ENCODE results near the gene SLC2A6. TPM values are rescaled to one million over a fixed set of nuclear protein-coding genes. Genes with fewer than 3 reads are reported as not detected.

Gene SLC2A6
- total RNA-seq, 1 donor from 2014 or later: 1.3 TPM

DNA sequence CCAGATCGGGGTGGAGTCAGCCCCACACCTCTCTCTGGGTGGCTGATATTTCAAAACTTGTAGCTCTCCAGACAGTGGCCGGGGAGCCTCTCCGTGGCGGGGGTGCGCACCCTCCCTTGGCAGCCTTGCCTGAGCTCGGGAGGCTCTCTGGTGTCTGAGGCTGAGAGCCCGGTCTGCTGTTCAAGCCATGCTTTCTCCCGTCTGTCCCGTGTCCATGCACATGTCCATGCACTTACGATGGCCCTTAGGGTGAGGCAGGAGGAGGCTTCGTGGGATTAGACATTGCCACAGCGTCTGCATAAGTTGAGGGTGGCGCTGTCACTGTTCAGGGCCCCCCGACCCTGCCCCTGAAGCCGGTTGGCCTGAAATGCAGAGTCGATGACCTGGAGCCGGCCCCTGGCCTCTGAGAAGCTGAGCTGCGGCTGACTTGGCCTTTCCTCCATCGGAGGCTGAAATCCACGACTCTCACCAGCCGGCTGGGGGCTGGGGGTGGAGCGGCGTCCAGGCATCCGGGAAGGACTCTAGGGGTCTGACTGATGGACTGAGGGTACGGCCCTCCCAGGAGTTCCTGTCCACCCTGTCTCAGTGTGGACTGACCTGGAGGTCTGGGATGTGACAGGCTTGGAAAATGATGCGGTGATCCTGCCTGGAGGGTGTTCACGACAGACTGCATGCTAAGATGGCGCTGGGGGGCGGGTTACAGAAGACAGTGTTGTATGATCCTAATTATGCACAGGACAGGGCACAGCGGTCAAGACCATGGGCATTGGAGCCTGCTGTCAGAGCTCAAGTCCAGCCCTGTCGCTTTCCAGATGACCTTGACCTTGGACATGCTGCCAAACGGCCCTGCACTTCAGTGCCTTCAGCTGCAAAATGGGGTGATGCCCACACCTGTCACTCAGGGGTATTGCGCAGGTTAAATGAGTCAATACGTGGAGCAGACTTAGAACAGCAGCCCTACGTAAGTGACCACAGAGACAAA lies 18.3 kb upstream of the SLC2A6 start:
- no peak for ATAC-seq
- DNase-seq (ENCODE audit: low spot score): no peak

DNA sequence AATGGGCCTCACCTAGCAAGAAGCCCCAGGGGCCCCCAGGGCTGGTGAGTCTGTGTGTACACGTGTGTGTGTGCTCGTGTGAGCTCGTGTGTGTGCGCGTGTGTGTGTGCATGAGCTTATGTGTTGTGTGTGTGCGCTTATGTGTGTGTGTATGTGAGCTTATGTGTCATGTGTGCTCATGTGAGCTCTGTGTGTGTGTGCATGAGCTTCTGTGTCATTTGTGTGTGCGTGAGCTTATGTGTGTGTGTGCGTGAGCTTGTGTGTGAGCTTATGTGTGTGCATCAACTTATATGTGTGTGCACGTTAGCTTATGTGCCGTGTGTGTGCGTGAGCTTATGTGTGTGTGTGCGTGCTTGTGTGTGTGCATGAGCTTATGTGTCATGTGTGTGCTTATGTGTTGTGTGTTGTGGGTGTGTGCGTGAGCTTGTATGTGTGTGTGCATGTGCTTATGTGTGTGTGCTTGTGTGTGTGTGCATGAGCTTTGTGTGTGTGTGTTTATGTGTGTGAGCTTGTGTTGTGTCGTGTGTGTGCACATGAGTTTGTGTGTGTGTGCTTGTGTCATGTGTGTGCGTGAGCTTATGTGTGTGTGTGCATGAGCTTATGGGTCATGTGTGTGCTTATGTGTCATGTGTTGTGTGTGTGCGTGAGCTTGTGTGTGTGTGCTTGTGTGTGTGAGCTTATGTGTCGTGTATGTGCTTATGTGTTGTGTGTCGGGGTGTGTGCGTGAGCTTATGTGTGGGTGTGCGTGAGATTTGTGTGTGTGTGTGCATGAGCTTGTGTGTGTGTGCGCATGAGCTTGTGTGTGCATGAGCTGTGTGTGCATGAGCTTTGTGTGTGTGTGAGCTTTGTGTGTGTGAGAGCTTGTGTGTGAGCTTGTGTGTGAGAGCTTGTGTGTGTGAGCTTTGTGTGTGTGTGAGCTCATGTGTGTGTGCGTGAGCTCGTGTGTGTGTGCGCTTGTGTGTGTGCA lies 16.7 kb upstream of the SLC2A6 start:
- DNase-seq (ENCODE audit: low spot score) (no peak), ATAC-seq (no peak)

DNA sequence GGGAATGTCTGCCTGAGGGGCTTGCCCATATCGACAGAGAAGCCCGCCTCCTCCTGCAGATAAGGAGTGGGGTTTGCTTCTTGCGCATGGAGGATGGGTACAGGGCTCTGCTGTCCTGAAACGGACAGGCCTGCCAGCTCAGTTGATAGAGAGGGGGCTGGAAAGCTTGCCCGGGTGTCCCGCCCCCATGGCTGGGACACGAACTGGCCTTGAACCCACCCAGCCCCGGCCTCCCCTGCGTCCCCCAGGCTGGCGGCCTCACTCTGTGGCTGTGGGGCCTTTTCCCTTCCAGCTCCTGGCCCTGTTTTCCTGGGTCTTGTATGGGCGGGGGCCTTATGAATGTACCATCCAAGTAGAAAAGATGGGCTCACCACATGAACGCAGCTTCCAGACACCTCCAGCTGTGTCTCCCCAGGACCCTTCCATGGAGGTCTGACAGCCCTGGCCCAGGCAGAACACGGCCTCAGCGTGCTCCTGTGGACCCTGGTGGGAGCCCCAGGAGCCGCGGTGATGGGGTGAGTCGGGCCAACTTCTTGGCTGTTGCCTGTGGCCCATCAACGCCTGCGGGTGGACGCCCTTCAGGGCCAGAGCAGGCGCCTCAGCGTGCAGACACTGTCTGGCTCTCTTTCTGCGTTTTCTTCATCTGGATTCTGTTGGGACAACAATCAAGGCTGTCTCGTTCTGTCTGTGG lies 15.9 kb upstream of the SLC2A6 start:
- no peak for DNase-seq (ENCODE audit: low spot score)
- ATAC-seq: no peak

DNA sequence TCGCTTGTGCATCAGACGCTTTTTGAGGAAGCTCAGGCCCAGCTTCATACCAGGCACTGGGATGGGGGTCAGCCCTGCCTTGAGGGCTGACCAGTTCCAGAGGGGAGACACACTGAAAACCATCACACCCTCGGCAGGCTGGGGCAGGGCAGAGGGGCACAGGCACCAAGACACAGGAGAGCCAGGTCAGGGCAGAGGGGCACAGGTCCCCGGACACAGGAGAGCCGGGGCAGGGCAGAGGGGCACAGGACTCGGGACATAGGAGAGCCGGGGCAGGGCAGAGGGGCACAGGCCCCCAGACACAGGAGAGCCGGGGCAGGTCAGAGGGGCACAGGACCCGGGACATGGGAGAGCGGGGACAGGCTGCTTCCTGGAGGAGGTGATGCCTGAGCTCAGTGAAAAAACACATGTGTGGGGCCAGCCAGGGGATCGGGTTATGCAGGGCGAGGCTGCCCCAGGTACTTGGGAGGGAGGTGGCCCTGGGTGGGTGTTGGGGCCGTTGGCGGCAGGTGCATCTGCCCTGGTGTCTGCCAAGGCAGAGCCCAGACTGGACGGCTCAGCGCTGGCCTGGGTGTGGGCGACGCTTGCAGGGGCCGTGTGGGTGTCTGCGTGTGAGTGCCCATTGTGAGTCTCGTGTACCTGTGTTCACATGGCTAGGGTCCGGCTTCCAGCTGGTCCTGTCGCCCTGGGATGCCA lies 15.1 kb upstream of the SLC2A6 start:
- ATAC-seq (no peak), DNase-seq (ENCODE audit: low spot score) (no peak)

DNA sequence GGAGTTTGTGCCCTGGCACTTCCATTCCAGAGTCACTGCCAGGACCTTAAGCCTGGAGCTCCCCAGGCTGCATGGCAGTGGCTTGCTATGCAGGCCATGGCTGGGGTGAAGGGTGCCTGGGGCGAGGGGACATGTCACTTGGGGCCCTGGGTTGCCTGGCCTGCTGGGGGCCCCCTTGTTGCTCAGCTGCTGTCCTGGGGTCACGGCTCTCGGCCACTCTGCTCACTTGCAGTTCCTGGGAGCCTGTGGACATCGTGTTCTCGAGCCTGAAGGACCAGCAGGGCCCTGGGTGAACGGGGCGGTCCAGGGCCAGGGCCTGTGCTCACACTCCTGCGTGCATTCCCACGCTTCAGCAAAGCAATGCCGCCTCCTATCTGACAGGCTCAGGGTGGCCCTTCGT lies 14.5 kb upstream of the SLC2A6 start:
- DNase-seq (ENCODE audit: low spot score) (no peak), ATAC-seq (peak; percentile 15)

DNA sequence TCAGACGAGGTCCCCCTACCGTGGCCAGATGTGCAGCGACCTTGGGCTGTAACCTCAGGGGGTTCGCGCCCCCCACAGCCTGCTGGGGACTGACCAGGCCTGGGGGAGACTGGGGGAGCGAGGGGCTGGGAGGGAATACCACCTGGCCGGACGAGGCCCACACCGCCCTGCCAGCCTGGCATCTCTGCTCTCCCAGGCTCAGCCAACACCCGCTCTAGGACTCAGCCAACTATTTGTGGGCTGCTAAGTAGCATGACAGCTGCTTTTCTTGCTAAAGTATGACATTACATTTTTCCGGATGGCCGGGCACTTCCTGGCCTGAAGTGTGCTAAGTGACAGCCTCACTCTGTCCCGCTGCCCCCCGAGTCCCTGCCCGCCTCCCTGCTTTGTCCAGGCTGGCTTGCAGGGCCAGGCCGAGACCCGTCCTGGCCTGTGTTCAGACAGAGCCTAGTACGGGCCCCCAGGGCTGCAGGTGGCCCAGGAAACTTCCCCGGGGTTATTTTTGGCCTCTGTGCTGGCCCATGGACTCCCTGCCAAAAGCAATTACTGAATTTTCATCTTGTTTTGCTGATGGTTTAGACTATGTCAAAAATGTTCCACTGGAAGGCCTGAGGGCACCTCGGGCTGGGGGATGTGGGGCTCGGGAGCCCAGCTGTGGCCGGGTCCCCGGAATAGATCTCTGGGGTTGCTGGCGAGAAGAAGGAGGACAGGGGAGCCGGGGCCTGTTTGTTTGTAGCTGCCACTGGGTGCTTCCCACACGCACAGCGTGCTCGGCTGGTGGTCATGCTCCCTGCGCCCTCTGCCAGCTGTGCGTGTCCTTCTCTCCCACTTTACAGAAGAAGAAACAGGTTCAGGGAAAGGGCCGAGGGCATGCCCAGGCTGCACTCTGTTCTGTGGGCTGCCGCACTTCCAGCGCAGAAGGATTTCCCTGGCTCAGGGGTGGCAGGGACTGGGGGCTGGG lies 13.4 kb upstream of the SLC2A6 start:
- ATAC-seq: no peak
- no peak for DNase-seq (ENCODE audit: low spot score)

DNA sequence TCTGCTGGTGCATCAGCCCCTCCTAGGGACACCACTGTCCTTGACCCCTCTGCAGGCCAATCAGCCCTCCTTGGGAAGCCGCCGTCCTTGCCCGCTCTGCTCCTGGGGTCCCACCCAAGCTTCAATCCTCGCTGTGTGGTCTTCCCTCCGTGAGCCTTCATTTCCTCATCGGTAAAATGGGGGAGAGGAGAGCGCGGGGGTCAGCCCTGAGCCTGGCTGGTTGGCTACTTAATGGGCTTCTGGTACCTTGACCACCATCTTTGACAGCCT lies 12.7 kb upstream of the SLC2A6 start:
- ATAC-seq (no peak), DNase-seq (ENCODE audit: low spot score) (no peak)

DNA sequence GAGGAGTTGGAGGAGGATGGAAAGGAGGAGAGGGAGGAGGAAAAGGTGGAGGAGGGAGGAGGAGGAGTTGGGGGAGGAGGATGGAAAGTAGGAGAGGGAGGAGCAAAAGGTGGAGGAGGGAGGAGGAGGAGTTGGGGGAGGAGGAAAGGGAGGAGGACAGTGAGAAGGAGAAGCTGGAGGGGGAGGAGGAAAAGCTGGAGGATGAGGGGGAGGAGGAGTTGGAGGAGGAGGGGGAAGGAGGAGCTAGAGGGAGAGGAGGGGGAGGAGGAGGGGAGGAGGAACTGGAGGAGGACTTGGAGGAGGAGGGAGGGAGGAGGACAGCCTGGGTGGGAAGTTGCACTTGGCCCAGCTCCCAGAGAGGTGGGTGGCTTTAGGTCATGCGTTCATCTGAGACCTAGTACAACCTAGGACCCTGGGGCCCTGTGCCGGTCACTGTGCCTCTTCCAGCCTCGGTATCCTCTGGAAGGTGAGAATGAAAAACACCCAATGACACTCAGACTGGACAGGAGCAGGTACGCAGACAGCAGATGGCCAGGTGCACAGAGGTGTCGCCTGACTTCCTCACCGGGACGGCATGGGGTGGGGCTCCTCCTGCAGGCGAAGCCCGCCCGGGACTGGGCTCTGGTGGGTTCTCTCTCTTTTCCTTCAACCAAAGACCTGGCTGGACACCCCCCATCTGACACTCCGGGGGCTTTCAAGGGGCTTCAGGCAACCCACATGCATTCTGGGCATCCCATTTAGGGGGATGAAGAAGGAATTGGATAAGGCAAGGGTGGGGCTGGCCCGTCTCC lies 12.2 kb upstream of the SLC2A6 start:
- ATAC-seq: no peak
- DNase-seq (ENCODE audit: low spot score): no peak

DNA sequence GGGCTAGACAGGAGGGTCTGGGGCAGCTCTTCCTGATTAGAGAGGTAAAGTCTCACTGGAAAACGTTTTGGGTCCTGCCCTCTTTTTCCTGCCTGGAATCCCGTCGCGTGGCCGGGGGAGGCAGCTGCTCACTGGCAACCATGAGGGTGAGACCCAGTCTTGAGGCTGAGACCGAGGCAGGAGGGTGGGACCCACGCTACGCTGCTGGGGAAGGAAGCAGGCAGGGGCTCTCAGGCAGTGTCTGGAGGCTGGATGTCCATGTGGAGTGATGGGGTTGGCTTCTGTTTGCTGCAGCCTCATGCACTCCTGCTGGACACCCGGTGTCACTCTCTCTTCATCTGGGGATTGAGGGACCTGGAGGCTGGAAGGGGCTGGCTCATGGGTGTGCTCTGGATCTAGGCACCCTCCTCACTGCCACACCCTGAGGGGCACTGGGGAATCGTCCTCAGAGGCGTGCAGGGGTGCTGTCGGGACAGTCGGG lies 11.3 kb upstream of the SLC2A6 start:
- no peak for ATAC-seq
- no peak for DNase-seq (ENCODE audit: low spot score)

DNA sequence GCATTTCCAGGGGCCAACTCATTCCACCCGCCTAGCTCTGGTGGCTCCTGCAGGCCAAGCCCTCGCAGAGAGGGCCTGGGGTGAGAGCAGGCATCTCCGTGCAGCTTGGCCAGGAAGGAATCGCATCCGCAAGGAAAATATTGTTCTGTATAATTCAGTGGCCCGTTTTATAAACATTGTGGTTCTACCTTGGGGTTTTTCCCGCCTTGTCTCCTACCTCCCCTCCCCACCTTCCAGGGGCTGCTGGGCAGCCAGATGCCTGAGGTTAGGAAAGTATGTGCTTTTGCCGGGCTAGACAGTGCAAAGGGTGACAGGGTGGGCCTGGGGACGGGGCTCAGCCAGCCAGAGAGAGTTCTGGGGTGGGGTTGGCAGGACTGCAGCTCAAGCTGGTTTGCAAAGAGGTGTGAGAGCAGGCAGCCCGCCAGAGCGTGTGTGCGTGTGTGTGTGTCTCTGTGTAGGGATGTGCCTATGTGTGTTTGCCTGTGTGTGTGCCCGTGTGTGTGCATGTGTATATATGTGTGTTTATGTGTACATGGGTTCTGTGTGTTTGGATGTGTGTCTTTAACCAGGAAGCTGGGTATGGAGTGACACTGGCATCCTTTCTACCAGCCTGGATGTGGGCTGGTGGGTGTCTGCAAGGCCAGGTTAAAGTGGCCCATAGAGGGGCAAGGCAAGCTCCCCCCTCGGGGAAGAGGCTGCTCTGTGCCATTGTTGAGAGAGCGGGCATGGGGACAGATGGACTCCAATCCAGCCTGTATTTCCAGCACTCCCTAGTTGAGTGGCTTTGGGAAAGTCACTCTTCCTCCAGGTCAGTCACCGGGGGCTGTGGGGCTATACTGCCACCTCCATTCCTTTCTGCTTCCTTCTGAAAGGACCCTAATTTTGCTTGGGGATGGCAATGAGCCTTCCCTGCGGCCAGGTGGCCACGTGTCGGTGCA lies 10.6 kb upstream of the SLC2A6 start:
- DNase-seq (ENCODE audit: low spot score) (no peak), ATAC-seq (no peak)

DNA sequence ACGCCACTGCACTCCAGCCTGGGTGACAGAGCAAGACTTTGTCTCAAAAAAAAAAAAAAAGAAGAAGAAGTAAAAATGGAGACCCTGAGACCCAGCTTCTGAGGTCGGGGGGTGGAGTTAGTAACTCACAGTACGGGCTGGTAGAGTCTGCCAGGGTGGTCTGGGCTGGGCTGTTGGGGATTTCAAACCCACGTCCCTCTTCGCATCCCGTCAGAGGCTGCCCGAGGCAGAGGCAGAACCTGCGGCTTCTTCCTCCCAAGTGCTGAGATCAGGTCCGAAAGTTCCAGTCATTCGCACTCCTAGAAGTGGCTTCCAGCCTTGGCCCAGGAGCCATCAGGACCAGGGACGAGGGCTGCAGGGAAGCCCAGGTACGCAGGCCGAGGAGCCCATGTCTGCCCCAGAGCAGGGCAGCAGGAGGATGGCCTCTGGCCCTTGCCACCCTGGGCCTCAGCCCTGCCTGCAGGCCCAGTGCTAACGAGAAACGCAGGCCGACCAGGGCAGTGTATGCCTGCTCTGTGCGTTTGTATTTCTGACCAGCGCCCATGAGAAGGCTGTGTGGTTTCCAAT lies 9.9 kb upstream of the SLC2A6 start:
- ATAC-seq (no peak), DNase-seq (ENCODE audit: low spot score) (no peak)

DNA sequence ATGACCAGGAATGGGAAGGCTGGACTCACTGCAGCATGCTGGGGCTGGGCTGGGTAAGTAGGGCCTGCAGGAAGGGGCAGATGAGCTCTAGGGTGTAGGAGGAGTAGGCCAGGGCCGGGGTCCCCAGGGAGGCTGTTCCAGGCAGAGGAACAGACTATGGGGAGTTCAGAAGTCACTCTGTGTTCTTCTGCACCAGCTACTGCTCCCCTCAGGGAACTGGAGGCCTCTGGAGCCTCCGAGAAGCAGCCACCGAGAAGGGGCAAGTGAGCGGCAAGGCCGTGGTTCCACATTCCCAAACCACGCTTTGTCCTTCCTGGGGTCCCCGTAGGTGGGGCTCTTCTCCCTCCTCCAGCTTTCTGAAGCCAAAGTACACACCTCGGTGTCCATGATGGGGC lies 8.4 kb upstream of the SLC2A6 start:
- no peak for DNase-seq (ENCODE audit: low spot score)
- no peak for ATAC-seq

DNA sequence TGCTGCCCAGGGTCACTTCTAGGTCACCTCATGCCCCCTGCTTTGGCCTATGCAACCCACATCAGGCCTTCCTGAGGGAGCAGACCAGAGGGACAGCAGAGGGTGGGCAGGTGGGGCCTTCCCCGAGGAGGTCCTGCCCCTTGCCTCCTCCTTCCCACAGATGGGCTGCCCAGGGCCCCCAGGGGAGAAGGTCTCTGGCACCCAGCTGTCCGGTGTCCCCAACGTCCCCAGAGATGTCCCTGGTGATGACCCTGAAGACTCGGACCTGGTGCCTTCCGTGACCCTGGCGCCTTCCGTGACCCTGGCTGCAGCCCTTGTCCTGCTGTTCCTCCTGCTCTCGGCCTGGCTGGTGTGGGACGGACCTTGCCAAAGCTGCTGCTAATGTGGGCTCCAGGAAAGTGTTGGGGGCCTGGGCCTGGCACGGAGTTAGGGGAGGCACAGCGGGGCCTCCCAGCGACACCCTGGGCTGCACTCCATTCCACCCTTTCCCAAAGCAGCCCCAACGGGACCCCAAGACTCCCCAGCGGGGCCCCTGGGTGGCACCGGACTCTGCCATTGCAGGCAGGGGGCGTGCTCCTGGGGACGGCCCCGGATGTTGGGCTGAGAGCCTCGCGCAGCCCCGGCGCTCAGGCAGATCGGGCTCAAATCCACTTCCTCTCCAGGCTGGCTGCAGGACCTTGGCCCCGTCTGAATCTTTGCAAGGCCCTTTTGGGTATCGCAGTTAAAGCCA lies 6.8 kb upstream of the SLC2A6 start:
- DNase-seq (ENCODE audit: low spot score) (no peak), ATAC-seq (peak; percentile 5)

DNA sequence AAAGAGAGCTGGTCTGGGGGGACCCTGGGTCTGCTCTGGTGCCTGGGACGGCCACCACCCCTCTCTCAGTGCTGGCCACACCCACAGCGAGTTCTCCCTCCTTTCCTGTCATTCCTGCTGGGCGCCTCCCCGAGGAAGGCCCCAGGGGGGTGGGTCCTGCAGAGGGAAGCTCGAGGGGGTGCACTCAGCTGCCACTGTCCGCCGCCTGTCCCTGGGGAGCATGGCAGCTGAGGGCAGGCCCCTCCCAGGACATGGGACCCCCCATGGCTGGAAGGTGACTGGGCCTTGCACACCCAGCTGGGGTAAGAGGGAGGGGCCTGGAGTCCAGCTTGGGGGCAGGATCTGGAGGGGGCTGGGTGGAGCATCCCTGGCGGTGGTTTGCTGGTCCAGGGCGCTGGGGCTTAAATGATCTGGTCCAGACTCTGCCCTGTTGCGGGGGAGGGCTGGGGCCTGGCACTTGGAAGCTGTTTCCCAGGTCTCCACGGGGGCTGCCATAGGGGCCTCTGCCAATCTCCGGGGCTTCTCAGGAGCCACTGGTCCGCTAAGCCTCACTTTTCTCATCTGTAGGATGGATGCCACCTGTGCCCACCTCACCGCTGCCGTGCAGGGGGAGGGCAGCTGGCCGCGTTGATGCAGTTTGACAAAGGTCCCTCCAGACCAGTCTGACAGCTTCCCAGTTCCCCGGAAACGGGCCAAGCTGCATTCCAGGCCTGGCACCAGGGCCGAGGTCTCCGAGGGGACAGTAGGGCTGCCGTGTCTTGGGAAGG lies 6.0 kb upstream of the SLC2A6 start:
- no peak for ATAC-seq
- DNase-seq (ENCODE audit: low spot score): no peak

DNA sequence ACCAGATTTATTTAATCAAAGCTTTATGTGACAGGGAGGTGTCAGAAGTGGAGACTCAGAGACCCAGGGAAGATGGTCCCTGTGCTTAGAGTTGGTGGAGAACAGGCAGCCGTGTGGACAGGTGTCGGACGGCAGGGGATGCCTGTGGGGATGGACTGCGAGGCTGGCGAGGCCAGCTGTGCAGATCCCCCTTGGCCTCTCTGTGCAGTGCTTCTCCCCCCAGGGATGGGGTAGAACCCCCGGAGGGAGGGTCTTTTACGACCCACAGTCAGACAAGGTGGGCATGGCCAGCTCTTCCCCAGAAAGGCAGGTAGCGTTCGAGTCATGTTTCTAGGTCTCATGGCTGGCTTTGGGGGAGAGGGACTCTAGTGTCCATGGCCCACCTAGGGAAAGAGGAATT lies 4.7 kb upstream of the SLC2A6 start:
- DNase-seq (ENCODE audit: low spot score) (no peak), ATAC-seq (no peak)
